Activated naive CD8-positive, alpha-beta T cell treated with anti-CD3 and anti-CD28 coated beads, Interleukin-2, amount 10 ng/mL, durations not matched to agents 7 days and 5 days (primary cell): ENCODE measurements around the gene SYNDIG1L. TPM values are rescaled to one million over a fixed set of nuclear protein-coding genes. Genes with fewer than 3 reads are reported as not detected.

ENCODE experiments used
- ATAC-seq: fragments of 150-1000 bp; cut with Tn5 transposase; one replicate; pipeline ENCODE4 v1.10.0; 2021; ENCODE audit warnings: low read depth, moderate library complexity
- POLR2A ChIA-PET: fragments of 350-600 bp; sonication (Branson Sonifier 250); formaldehyde crosslinking; loops from one replicate; lab custom pipeline; 2021; ENCODE audit warnings: antibody characterized with exemption; lab: Charles Lee
- DNase-seq: peaks from one replicate; pipeline ENCODE4 v3.0.0; 2021
- H3K27ac Mint-ChIP-seq: one replicate; pipeline ENCODE4 v1.8.0; 2022; ENCODE audit warnings: mild to moderate bottlenecking, mixed read lengths
- H3K27me3 Mint-ChIP-seq: one replicate; pipeline ENCODE4 v1.8.0; 2022; ENCODE audit warnings: mild to moderate bottlenecking, moderate library complexity, mixed read lengths
- H3K36me3 Mint-ChIP-seq: one replicate; pipeline ENCODE4 v1.8.0; 2021; ENCODE audit warnings: mild to moderate bottlenecking, mixed read lengths
- H3K4me1 Mint-ChIP-seq: one replicate; pipeline ENCODE4 v1.8.0; 2021; ENCODE audit warnings: mixed read lengths
- H3K4me3 Mint-ChIP-seq: one replicate; pipeline ENCODE4 v1.8.0; 2022; ENCODE audit warnings: mild to moderate bottlenecking, moderate library complexity, mixed read lengths
- H3K9me3 Mint-ChIP-seq: one replicate; pipeline ENCODE4 v1.8.0; 2021; ENCODE audit warnings: mixed read lengths
- total RNA-seq, 2 experiments: library from RNA; stranded (reverse); gene quantifications; one replicate each; pipeline ENCODE4 v1.2.3, GENCODE V29; 2021

Gene SYNDIG1L
- total RNA-seq, 2 experiments from 2014 or later: not detected

GRCh38 chr14:74358176-74358829 is 67.7 kb downstream of the SYNDIG1L start:
- H3K27ac Mint-ChIP-seq: no peak overlapping the region

DNA sequence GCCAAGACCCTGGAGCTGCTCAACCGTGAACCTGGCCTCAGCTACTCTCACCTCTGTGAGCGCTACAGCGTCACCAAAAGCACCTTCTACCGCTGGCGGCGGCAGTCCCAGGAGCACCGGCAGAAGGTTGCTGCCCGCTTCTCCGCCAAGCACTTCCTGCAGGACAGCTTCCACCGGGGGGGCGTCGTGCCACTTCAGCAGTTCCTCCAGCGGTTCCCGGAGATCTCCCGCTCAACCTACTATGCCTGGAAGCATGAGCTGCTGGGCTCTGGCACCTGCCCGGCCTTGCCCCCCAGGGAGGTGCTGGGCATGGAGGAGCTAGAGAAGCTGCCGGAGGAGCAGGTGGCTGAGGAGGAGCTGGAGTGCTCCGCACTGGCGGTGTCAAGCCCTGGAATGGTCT is 68.4 kb downstream of the SYNDIG1L start:
- Mint-ChIP-seq H3K27me3 (peaks cover 2% of the 10 kb centered on the region), H3K4me1 (no peaks in the 10 kb centered on the region), H3K36me3 (no peaks in the 10 kb centered on the region), H3K4me3 (no peak overlapping the region), H3K9me3 (no peaks in the 10 kb centered on the region), H3K27ac (no peak overlapping the region)
- DNase-seq (no peak), ATAC-seq (no peak)
- POLR2A ChIA-PET: no interaction called here

More at GRCh38 chr14:74358176-74358829, 67.7 kb downstream of the SYNDIG1L start:
- POLR2A ChIA-PET: no interaction called here
- H3K9me3 Mint-ChIP-seq: no peaks in the 10 kb centered on the region
- H3K4me3 Mint-ChIP-seq: no peak overlapping the region
- H3K27me3 Mint-ChIP-seq: peaks cover 2% of the 10 kb centered on the region
- H3K4me1 Mint-ChIP-seq: no peaks in the 10 kb centered on the region
- DNase-seq (no peak), ATAC-seq (no peak)
- H3K36me3 Mint-ChIP-seq: no peaks in the 10 kb centered on the region

DNA sequence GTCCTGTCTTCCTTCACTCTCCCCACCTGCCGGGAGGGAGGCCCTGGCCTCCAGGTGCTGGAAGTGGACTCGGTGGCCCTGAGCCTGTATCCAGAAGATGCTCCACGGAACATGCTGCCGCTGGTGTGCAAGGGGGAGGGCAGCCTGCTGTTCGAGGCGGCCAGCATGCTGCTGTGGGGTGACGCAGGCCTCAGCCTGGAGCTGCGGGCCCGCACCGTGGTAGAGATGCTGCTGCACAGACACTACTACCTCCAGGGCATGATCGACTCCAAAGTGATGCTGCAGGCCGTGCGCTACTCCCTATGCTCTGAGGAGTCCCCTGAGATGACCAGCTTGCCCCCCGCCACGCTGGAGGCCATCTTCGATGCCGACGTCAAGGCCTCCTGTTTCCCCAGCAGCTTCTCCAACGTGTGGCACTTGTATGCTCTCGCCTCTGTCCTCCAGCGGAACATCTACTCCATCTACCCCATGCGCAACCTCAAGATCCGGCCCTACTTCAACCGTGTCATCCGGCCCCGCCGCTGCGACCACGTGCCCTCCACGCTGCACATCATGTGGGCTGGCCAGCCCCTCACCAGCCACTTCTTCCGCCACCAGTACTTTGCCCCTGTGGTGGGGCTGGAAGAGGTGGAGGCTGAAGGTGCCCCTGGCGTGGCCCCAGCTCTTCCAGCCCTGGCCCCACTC is 69.0 kb downstream of the SYNDIG1L start:
- H3K27me3 Mint-ChIP-seq: no peaks in the 10 kb centered on the region
- POLR2A ChIA-PET: no interaction called here
- H3K4me1 Mint-ChIP-seq: no peaks in the 10 kb centered on the region
- H3K27ac Mint-ChIP-seq: no peak overlapping the region
- no peaks in the 10 kb centered on the region for H3K9me3 Mint-ChIP-seq
- ATAC-seq: no peak
- no peaks in the 10 kb centered on the region for H3K36me3 Mint-ChIP-seq
- DNase-seq: no peak
- no peak overlapping the region for H3K4me3 Mint-ChIP-seq

Other genes starting within 250 kb of the SYNDIG1L start
- not detected for gene VSX2, start 186.8 kb downstream of the SYNDIG1L start, total RNA-seq
- gene ABCD4, start 123.3 kb downstream of the SYNDIG1L start, total RNA-seq: 10 to 100 TPM; 70.4 TPM
- gene VRTN, start 77.7 kb downstream of the SYNDIG1L start, total RNA-seq: not detected
- 10 to 100 TPM; 39.5 to 42.1 TPM for gene NPC2, start 67.1 kb upstream of the SYNDIG1L start, total RNA-seq
- gene ISCA2, start 67.6 kb upstream of the SYNDIG1L start, total RNA-seq: 10 to 100 TPM; 31.2 to 34.5 TPM
- gene LTBP2, start 186.0 kb upstream of the SYNDIG1L start, total RNA-seq: 1 to 10 TPM in 1 of 2 experiments, under 1 TPM in 1; 0.28 to 1.1 TPM